Smooth muscle cell (in vitro differentiated cells): ENCODE measurements around the gene ATG4A. TPM values are rescaled to one million over a fixed set of nuclear protein-coding genes. Genes with fewer than 3 reads are reported as not detected.

Experiments
- DNase-seq: peaks from one replicate; lab custom pipeline; 2025; ENCODE audit not compliant: unreplicated experiment; lab: John Stamatoyannopoulos, UW
- H2AFZ ChIP-seq: fragments of 200-600 bp; sonication (generic); 2 replicates; pipeline ENCODE4 v1.6.0; 2016; ENCODE audit warnings: antibody characterized with exemption, low read depth, mild to moderate bottlenecking
- H3F3A ChIP-seq: fragments of 200-600 bp; sonication (generic); 2 replicates; pipeline ENCODE4 v1.6.0; 2017; ENCODE audit warnings: antibody characterized with exemption, low read depth
- H3K27ac ChIP-seq: fragments of 200-600 bp; sonication (generic); 2 replicates; pipeline ENCODE4 v1.5.1; 2016; ENCODE audit warnings: low read depth, mild to moderate bottlenecking
- H3K27me3 ChIP-seq: fragments of 200-600 bp; sonication (generic); 2 replicates; pipeline ENCODE4 v1.6.1; 2016; ENCODE audit warnings: low read depth, mild to moderate bottlenecking
- H3K36me3 ChIP-seq: fragments of 200-600 bp; sonication (generic); 2 replicates; pipeline ENCODE4 v1.5.1; 2016; ENCODE audit warnings: low read depth
- H3K4me1 ChIP-seq: fragments of 200-600 bp; sonication (generic); 2 replicates; pipeline ENCODE4 v1.5.1; 2016; ENCODE audit warnings: low read depth
- H3K4me2 ChIP-seq: fragments of 200-600 bp; sonication (generic); 2 replicates; pipeline ENCODE4 v1.6.0; 2016; ENCODE audit warnings: mild to moderate bottlenecking
- H3K4me3 ChIP-seq: fragments of 200-600 bp; sonication (generic); 2 replicates; pipeline ENCODE4 v1.5.1; 2016; ENCODE audit warnings: mild to moderate bottlenecking
- H3K79me2 ChIP-seq: fragments of 200-600 bp; sonication (generic); 2 replicates; pipeline ENCODE4 v1.6.0; 2016; ENCODE audit warnings: low read depth, mild to moderate bottlenecking
- H3K9ac ChIP-seq: fragments of 200-600 bp; sonication (generic); 2 replicates; pipeline ENCODE4 v1.6.0; 2016; ENCODE audit warnings: low read depth
- H3K9me3 ChIP-seq: fragments of 200-600 bp; sonication (generic); replicated peaks from 2 replicates; pipeline ENCODE4 v1.5.1; 2016; ENCODE audit warnings: low read depth
- H4K20me1 ChIP-seq: fragments of 200-600 bp; sonication (generic); 2 replicates; pipeline ENCODE4 v1.6.0; 2016; ENCODE audit warnings: low read depth
- CTCF ChIP-seq: fragments of 200-600 bp; sonication (generic); IDR thresholded peaks from 2 replicates; pipeline ENCODE4 v1.5.1; 2017; ENCODE audit warnings: borderline replicate concordance, mild to moderate bottlenecking, antibody characterized with exemption; ENCODE audit not compliant: insufficient read depth, poor library complexity, severe bottlenecking
- WGBS: methylation state at CpG from one replicate; pipeline ENCODE4 v1.1.7; 2016; ENCODE audit warnings: low lambda C conversion rate; 5-methylcytosine and 5-hydroxymethylcytosine counted together
- polyA plus RNA-seq: library from polyadenylated mRNA; unstranded; fragments of >200 nt; fragmentation: Nextera tagmentation; extraction: Ambion mirVana; gene quantifications from 2 replicates; pipeline ENCODE4 v1.2.1, GENCODE V29; 2016
- total RNA-seq: library from RNA; depleted of rRNA; stranded (reverse); fragments of >200 nt; gene quantifications from 2 replicates; pipeline ENCODE4 v1.2.3, GENCODE V29; 2014

ATG4A gene
- total and polyA plus RNA-seq, 2 experiments from 2014 or later = 14.0 to 14.3 TPM

- H3K4me2 ChIP-seq = no peak overlapping the region
- no peak overlapping the region for H3K9ac ChIP-seq
- H3K79me2 ChIP-seq = no peaks in the 10 kb centered on the region
- no peaks in the 10 kb centered on the region for H3F3A ChIP-seq
- H4K20me1 ChIP-seq = no peaks in the 10 kb centered on the region
- no peaks in the 10 kb centered on the region for H3K4me1 ChIP-seq
- TF ChIP-seq CTCF = peak; percentile 38
- no peaks in the 10 kb centered on the region for H3K9me3 ChIP-seq
- no peaks in the 10 kb centered on the region for H3K27me3 ChIP-seq
- H3K36me3 ChIP-seq = no peaks in the 10 kb centered on the region
- H3K4me3 ChIP-seq = no peak overlapping the region
- 56% methylated on average over 7 of the region's 7 CpGs for WGBS
- no peak overlapping the region for H3K27ac ChIP-seq
- no peak for DNase-seq
- H2AFZ ChIP-seq = no peak overlapping the region
Measured at GRCh38 chrX:108138814-108139702, 47.5 kb downstream of the ATG4A start.

GRCh38 chrX:108148524-108148923, 56.9 kb downstream of the ATG4A start:
- H3K4me3 ChIP-seq = no peak overlapping the region
- no peaks in the 10 kb centered on the region for H3K4me1 ChIP-seq
- H3K79me2 ChIP-seq = no peaks in the 10 kb centered on the region
- TF ChIP-seq CTCF = no peak
- H3K9me3 ChIP-seq = no peaks in the 10 kb centered on the region
- no peak overlapping the region for H3K4me2 ChIP-seq
- H4K20me1 ChIP-seq = no peaks in the 10 kb centered on the region
- no peak overlapping the region for H3K9ac ChIP-seq
- H3F3A ChIP-seq = no peaks in the 10 kb centered on the region
- no peaks in the 10 kb centered on the region for H3K36me3 ChIP-seq
- H3K27ac ChIP-seq = no peak overlapping the region
- DNase-seq = no peak
- H3K27me3 ChIP-seq = no peaks in the 10 kb centered on the region
- no peak overlapping the region for H2AFZ ChIP-seq

- no peaks in the 10 kb centered on the region for H3K4me1 ChIP-seq
- H3K79me2 ChIP-seq = no peaks in the 10 kb centered on the region
- no peak for DNase-seq
- H3K4me3 ChIP-seq = no peak overlapping the region
- WGBS = 73% methylated on average over 2 of the region's 2 CpGs
- no peaks in the 10 kb centered on the region for H4K20me1 ChIP-seq
- H2AFZ ChIP-seq = no peak overlapping the region
- no peaks in the 10 kb centered on the region for H3K9me3 ChIP-seq
- no peak overlapping the region for H3K4me2 ChIP-seq
- no peak overlapping the region for H3K27ac ChIP-seq
- no peaks in the 10 kb centered on the region for H3F3A ChIP-seq
- no peaks in the 10 kb centered on the region for H3K27me3 ChIP-seq
- no peaks in the 10 kb centered on the region for H3K36me3 ChIP-seq
- no peak for TF ChIP-seq CTCF
- no peak overlapping the region for H3K9ac ChIP-seq
Measured at GRCh38 chrX:108156082-108156481, 64.5 kb downstream of the ATG4A start.
